ENCODE results near the gene GRIK1.

DNA sequence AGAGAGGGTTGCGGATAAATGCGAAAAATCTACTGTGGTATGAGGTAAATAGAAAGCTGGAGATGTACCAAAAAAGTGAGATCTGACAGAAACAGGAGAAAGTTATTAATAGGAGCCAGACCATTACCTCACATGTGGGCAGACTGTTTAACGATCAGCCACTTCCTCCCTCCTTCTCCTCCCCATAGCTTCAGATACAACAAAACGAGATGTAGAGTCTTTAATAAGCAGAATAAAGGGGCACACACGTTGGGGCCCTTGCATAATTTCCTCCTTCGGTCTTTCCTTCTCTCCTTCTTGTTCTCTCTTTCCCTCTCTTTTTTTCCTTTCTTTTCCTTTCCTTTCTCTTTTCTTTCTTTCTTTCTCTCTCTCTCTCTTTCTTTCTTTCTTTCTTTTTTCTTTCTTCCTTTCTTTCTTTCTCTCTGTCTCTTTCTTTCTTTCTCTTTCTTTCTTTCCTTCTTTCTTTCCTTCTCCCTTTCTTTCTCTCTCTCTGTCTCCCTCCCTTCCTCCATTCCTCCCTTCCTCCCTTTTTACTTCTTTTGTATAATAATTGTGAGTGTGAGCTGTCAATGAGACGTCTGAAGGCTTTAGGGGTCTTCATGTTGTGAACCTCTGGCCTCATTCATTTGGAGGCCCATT, 242.1 kb downstream of the GRIK1 start:
- TF ChIP-seq, protein P1, sequence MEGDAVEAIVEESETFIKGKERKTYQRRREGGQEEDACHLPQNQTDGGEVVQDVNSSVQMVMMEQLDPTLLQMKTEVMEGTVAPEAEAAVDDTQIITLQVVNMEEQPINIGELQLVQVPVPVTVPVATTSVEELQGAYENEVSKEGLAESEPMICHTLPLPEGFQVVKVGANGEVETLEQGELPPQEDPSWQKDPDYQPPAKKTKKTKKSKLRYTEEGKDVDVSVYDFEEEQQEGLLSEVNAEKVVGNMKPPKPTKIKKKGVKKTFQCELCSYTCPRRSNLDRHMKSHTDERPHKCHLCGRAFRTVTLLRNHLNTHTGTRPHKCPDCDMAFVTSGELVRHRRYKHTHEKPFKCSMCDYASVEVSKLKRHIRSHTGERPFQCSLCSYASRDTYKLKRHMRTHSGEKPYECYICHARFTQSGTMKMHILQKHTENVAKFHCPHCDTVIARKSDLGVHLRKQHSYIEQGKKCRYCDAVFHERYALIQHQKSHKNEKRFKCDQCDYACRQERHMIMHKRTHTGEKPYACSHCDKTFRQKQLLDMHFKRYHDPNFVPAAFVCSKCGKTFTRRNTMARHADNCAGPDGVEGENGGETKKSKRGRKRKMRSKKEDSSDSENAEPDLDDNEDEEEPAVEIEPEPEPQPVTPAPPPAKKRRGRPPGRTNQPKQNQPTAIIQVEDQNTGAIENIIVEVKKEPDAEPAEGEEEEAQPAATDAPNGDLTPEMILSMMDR (IDR thresholded peaks at IDR 0.05): no peak
- no peak for TF ChIP-seq POLR2AphosphoS5 (IDR thresholded peaks at IDR 0.05; ENCODE audit: insufficient read depth in 1 of 2, low read depth in 1 of 2)
- no peak for TF ChIP-seq POLR2A (IDR thresholded peaks at IDR 0.05)

Measured in vagina (tissue), 2 donors.